ENCODE results near the gene SACM1L.

DNA sequence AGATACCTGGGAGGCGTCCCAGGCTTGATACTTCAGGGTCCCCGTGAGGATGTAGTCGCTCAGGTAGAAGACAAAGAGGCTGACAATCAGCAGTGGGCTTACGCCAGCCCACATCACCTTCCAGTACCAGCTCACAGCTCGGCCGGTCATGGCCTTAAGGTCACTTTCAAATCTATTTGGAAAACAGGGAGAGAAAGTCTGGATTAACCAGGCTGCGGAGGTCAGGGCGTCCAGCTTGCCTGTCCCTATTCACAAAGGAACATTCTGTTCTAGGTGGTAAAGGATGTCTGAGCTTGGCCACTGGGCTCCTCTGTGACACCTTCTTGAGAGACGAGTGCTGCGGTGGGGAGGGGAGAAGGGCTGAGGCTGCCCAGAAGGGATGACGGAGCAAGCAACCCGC is 70.7 kb downstream of the SACM1L start:
- TF ChIP-seq POLR2A (IDR thresholded peaks at IDR 0.05) = no peak
- TF ChIP-seq, protein P1, sequence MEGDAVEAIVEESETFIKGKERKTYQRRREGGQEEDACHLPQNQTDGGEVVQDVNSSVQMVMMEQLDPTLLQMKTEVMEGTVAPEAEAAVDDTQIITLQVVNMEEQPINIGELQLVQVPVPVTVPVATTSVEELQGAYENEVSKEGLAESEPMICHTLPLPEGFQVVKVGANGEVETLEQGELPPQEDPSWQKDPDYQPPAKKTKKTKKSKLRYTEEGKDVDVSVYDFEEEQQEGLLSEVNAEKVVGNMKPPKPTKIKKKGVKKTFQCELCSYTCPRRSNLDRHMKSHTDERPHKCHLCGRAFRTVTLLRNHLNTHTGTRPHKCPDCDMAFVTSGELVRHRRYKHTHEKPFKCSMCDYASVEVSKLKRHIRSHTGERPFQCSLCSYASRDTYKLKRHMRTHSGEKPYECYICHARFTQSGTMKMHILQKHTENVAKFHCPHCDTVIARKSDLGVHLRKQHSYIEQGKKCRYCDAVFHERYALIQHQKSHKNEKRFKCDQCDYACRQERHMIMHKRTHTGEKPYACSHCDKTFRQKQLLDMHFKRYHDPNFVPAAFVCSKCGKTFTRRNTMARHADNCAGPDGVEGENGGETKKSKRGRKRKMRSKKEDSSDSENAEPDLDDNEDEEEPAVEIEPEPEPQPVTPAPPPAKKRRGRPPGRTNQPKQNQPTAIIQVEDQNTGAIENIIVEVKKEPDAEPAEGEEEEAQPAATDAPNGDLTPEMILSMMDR (IDR thresholded peaks at IDR 0.05) = no peak
